ENCODE results near the gene PSORS1C2. TPM values are rescaled to one million over a fixed set of nuclear protein-coding genes. Genes with fewer than 3 reads are reported as not detected.

Gene PSORS1C2
- total RNA-seq, 1 donor from 2014 or later: 0.38 TPM

GRCh38 chr6:31156641-31157040 is 17.8 kb upstream of the PSORS1C2 start:
- no peaks in the 10 kb centered on the region for H3K9me3 Mint-ChIP-seq (ENCODE audit: unreplicated experiment)
- no peak overlapping the region for H3K27ac Mint-ChIP-seq (ENCODE audit: unreplicated experiment)
- H3K27me3 Mint-ChIP-seq (ENCODE audit: unreplicated experiment): peaks cover 4% of the 10 kb centered on the region
- no peak overlapping the region for H3K4me3 Mint-ChIP-seq (ENCODE audit: unreplicated experiment)
- TF ChIP-seq CTCF (IDR thresholded peaks at IDR 0.05; ENCODE audit: unreplicated experiment): no peak
- peaks cover 2% of the 10 kb centered on the region for H3K4me1 Mint-ChIP-seq (ENCODE audit: unreplicated experiment)
- H3K36me3 Mint-ChIP-seq (ENCODE audit: low read depth, unreplicated experiment): peaks cover 4% of the 10 kb centered on the region
- no peak for DNase-seq (ENCODE audit: low spot score)

- no peaks in the 10 kb centered on the region for H3K9me3 Mint-ChIP-seq (ENCODE audit: unreplicated experiment)
- TF ChIP-seq CTCF (IDR thresholded peaks at IDR 0.05; ENCODE audit: unreplicated experiment): no peak
Measured at GRCh38 chr6:31154436-31154835, 15.6 kb upstream of the PSORS1C2 start.

GRCh38 chr6:31152781-31153180 is 13.9 kb upstream of the PSORS1C2 start:
- H3K27ac Mint-ChIP-seq (ENCODE audit: unreplicated experiment): no peak overlapping the region
- no peaks in the 10 kb centered on the region for H3K4me1 Mint-ChIP-seq (ENCODE audit: unreplicated experiment)
- H3K4me3 Mint-ChIP-seq (ENCODE audit: unreplicated experiment): no peak overlapping the region

More at GRCh38 chr6:31154436-31154835, 15.6 kb upstream of the PSORS1C2 start:
- Mint-ChIP-seq H3K4me3 (ENCODE audit: unreplicated experiment) (no peak overlapping the region), H3K27ac (ENCODE audit: unreplicated experiment) (no peak overlapping the region), H3K4me1 (ENCODE audit: unreplicated experiment) (peaks cover 2% of the 10 kb centered on the region), H3K36me3 (ENCODE audit: low read depth, unreplicated experiment) (peaks cover 7% of the 10 kb centered on the region), H3K27me3 (ENCODE audit: unreplicated experiment) (peaks cover 4% of the 10 kb centered on the region)
- DNase-seq (ENCODE audit: low spot score): no peak

GRCh38 chr6:31149827-31150447 is 11.1 kb upstream of the PSORS1C2 start:
- Mint-ChIP-seq H3K36me3 (ENCODE audit: low read depth, unreplicated experiment) (peaks cover 11% of the 10 kb centered on the region), H3K4me3 (ENCODE audit: unreplicated experiment) (no peak overlapping the region), H3K27me3 (ENCODE audit: unreplicated experiment) (peaks cover 2% of the 10 kb centered on the region), H3K27ac (ENCODE audit: unreplicated experiment) (no peak overlapping the region), H3K9me3 (ENCODE audit: unreplicated experiment) (no peaks in the 10 kb centered on the region), H3K4me1 (ENCODE audit: unreplicated experiment) (no peaks in the 10 kb centered on the region)
- no peak for TF ChIP-seq CTCF (IDR thresholded peaks at IDR 0.05; ENCODE audit: unreplicated experiment)
- DNase-seq (ENCODE audit: low spot score): no peak

More at GRCh38 chr6:31152781-31153180, 13.9 kb upstream of the PSORS1C2 start:
- Mint-ChIP-seq H3K36me3 (ENCODE audit: low read depth, unreplicated experiment) (peaks cover 7% of the 10 kb centered on the region), H3K9me3 (ENCODE audit: unreplicated experiment) (no peaks in the 10 kb centered on the region), H3K27me3 (ENCODE audit: unreplicated experiment) (peaks cover 4% of the 10 kb centered on the region)
- no peak for DNase-seq (ENCODE audit: low spot score)
- no peak for TF ChIP-seq CTCF (IDR thresholded peaks at IDR 0.05; ENCODE audit: unreplicated experiment)

- no peak for TF ChIP-seq CTCF (IDR thresholded peaks at IDR 0.05; ENCODE audit: unreplicated experiment)
- peaks cover 6% of the 10 kb centered on the region for H3K36me3 Mint-ChIP-seq (ENCODE audit: low read depth, unreplicated experiment)
- peaks cover 4% of the 10 kb centered on the region for H3K27me3 Mint-ChIP-seq (ENCODE audit: unreplicated experiment)
Measured at GRCh38 chr6:31145386-31145785, 6.5 kb upstream of the PSORS1C2 start.

More at GRCh38 chr6:31145386-31145785, 6.5 kb upstream of the PSORS1C2 start:
- Mint-ChIP-seq H3K4me1 (ENCODE audit: unreplicated experiment) (peaks cover 12% of the 10 kb centered on the region), H3K27ac (ENCODE audit: unreplicated experiment) (no peak overlapping the region), H3K4me3 (ENCODE audit: unreplicated experiment) (no peak overlapping the region), H3K9me3 (ENCODE audit: unreplicated experiment) (no peaks in the 10 kb centered on the region)
- DNase-seq (ENCODE audit: low spot score): no peak

Data from endothelial cell (in vitro differentiated cells).